SK-N-SH (cell line): ENCODE measurements around the gene SEC14L6.

Experiments
- TAF1 ChIP-seq: IDR thresholded peaks from 2 replicates; pipeline ENCODE4 v1.6.1; 2012; ENCODE audit warnings: low read depth, mild to moderate bottlenecking, low read length, moderate library complexity, borderline replicate concordance
- TF ChIP-seq, protein P1 (sequence below): fragments of 200-600 bp; sonication (generic); IDR thresholded peaks from 2 replicates; pipeline ENCODE4 v1.6.1; 2017; ENCODE audit warnings: antibody characterized with exemption, mild to moderate bottlenecking, moderate library complexity

DNA sequence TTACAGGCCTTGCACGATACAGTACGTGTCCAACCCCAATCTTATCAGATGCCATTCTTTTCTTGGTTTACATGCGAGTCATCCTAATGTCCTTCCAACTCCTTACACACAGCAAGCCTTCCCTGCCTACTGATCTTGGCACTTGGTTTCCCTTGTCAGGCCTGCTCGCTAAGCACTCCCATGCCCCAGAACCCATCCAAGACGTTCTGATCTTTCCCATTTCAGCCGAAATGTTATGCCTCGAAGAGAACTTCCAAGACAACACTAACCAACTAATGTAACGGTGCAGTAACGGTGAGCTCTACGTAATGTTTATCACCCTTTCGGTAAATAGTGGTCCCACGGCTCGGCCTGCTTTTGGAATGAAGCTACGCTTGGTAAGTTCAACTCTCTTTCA, 44.6 kb upstream of the SEC14L6 start:
- TF ChIP-seq, protein P1, sequence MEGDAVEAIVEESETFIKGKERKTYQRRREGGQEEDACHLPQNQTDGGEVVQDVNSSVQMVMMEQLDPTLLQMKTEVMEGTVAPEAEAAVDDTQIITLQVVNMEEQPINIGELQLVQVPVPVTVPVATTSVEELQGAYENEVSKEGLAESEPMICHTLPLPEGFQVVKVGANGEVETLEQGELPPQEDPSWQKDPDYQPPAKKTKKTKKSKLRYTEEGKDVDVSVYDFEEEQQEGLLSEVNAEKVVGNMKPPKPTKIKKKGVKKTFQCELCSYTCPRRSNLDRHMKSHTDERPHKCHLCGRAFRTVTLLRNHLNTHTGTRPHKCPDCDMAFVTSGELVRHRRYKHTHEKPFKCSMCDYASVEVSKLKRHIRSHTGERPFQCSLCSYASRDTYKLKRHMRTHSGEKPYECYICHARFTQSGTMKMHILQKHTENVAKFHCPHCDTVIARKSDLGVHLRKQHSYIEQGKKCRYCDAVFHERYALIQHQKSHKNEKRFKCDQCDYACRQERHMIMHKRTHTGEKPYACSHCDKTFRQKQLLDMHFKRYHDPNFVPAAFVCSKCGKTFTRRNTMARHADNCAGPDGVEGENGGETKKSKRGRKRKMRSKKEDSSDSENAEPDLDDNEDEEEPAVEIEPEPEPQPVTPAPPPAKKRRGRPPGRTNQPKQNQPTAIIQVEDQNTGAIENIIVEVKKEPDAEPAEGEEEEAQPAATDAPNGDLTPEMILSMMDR = no peak
- TF ChIP-seq TAF1 = no peak
